HCT116 (cell line): ENCODE results near the gene TCF12. TPM values are rescaled to one million over a fixed set of nuclear protein-coding genes. Genes with fewer than 3 reads are reported as not detected.

Experiments
- ATAC-seq: fragments of 200-7000 bp; cut with Tn5 transposase; 2 replicates; pipeline ENCODE4 v1.9.1; 2020; ENCODE audit warnings: mild to moderate bottlenecking, moderate library complexity
- BruUV-seq: library from RNA; stranded (reverse); fragments of 400-500 nt; replicated peaks from 2 replicates; lab custom pipeline; 2021; lab: Mats Ljungman, UMichigan
- CTCF ChIA-PET: fragments of 300-600 bp; sonication (Branson Sonifier 250); formaldehyde crosslinking; loops from one replicate; lab custom pipeline; 2021; ENCODE audit warnings: antibody characterized with exemption; lab: Charles Lee
- POLR2A ChIA-PET: fragments of 300-600, 350-600 bp; sonication (Branson Sonifier 250); formaldehyde crosslinking; loops from one replicate; lab custom pipeline; 2021; ENCODE audit warnings: antibody characterized with exemption; lab: Charles Lee
- RAD21 ChIA-PET, 2 experiments: fragments of 300-600 bp; sonication (Branson Sonifier 250); formaldehyde crosslinking; loops; one replicate each; lab custom pipeline; 2023; ENCODE audit warnings: low total read pairs in 2 of 2; ENCODE audit not compliant: uncharacterized antibody in 2 of 2, unreplicated experiment in 2 of 2, low non-redundant PET in 1 of 2; lab: Charles Lee
- DNase-seq: peaks from one replicate; pipeline ENCODE4 v3.0.0-alpha.2; 2010; ENCODE audit warnings: low read depth, low spot score
- H2AFZ ChIP-seq: fragments of 200-600 bp; shearing (Covaris generic), sonication (generic); 2 replicates; pipeline ENCODE4 v1.6.1; 2017; ENCODE audit warnings: low read depth, mixed run types, mixed read lengths, antibody characterized with exemption, low read length; ENCODE audit not compliant: poor library complexity, severe bottlenecking
- H3K27ac ChIP-seq: 2 replicates; pipeline ENCODE4 v1.5.1; 2012; ENCODE audit warnings: low read depth, low read length
- H3K27me3 ChIP-seq: fragments of 200-600 bp; sonication (generic); 2 replicates; pipeline ENCODE4 v1.6.1; 2016; ENCODE audit warnings: mixed run types, low read length, mixed read lengths; ENCODE audit not compliant: insufficient read depth
- H3K36me3 ChIP-seq, 2 experiments: fragments of 200-500 bp in 1 of 2; fragments of 200-600 bp in 1 of 2; sonication (Bioruptor generic) in 1 of 2; sonication (generic) in 1 of 2; 2 replicates each; pipeline versions ENCODE4 v1.5.1 to v1.6.1; 2014 to 2016; ENCODE audit warnings: low read length in 2 of 2, inconsistent platforms in 1 of 2, mixed read lengths in 1 of 2, mixed run types in 1 of 2; ENCODE audit not compliant: insufficient read depth in 2 of 2, control insufficient read depth in 1 of 2
- H3K4me1 ChIP-seq, 2 experiments: fragments of 200-600 bp in 1 of 2; sonication (generic) in 1 of 2; 2 replicates each; pipeline versions ENCODE4 v1.5.1 to v1.6.1; 2012 to 2017; ENCODE audit warnings: low read length in 2 of 2, inconsistent platforms in 1 of 2, mild to moderate bottlenecking in 1 of 2, mixed read lengths in 1 of 2, mixed run types in 1 of 2, moderate library complexity in 1 of 2; ENCODE audit not compliant: insufficient read depth in 2 of 2, control insufficient read depth in 1 of 2
- H3K4me2 ChIP-seq: fragments of 200-600 bp; sonication (generic); 2 replicates; pipeline ENCODE4 v1.6.1; 2017; ENCODE audit warnings: mixed run types, low read length, mixed read lengths
- H3K4me3 ChIP-seq, 2 experiments: fragments of 200-600 bp in 1 of 2; sonication (generic) in 1 of 2; replicated peaks in 1 of 2; 2 replicates each; pipeline ENCODE4 v1.5.1; 2011 to 2016; ENCODE audit warnings: low read length in 2 of 2, control low read depth in 1 of 2, low read depth in 1 of 2, mild to moderate bottlenecking in 1 of 2, mixed read lengths in 1 of 2, mixed run types in 1 of 2
- H3K79me2 ChIP-seq: fragments of 200-600 bp; sonication (generic); 2 replicates; pipeline ENCODE4 v1.6.1; 2017; ENCODE audit warnings: mild to moderate bottlenecking, mixed run types, low read length, moderate library complexity, mixed read lengths; ENCODE audit not compliant: insufficient read depth
- H3K9ac ChIP-seq: fragments of 200-600 bp; sonication (generic); 2 replicates; pipeline ENCODE4 v1.6.1; 2016; ENCODE audit warnings: low read length, mixed read lengths
- H3K9me2 ChIP-seq: fragments of 200-600 bp; sonication (generic), shearing (Covaris generic); 2 replicates; pipeline ENCODE4 v1.6.1; 2017; ENCODE audit warnings: mixed run types, mild to moderate bottlenecking, moderate library complexity; ENCODE audit not compliant: insufficient read depth
- H3K9me3 ChIP-seq, 2 experiments: fragments of 200-500 bp in 1 of 2; fragments of 200-600 bp in 1 of 2; sonication (Bioruptor generic) in 1 of 2; sonication (generic) in 1 of 2; 2 replicates each; pipeline ENCODE4 v1.6.1; 2014 to 2017; ENCODE audit warnings: low read length in 2 of 2, mixed read lengths in 2 of 2, inconsistent platforms in 1 of 2, low read depth in 1 of 2, mild to moderate bottlenecking in 1 of 2, mixed run types in 1 of 2, moderate library complexity in 1 of 2; ENCODE audit not compliant: control insufficient read depth in 1 of 2, insufficient read depth in 1 of 2
- H4K20me1 ChIP-seq: fragments of 200-600 bp; sonication (generic), shearing (Covaris generic); 2 replicates; pipeline ENCODE4 v1.6.1; 2017; ENCODE audit warnings: mixed run types, mild to moderate bottlenecking, moderate library complexity; ENCODE audit not compliant: insufficient read depth
- CBX3 ChIP-seq: IDR thresholded peaks from 2 replicates; pipeline ENCODE4 v1.6.1; 2012; ENCODE audit warnings: low read depth
- CTCF ChIP-seq, 3 experiments: fragments of 200-600 bp in 1 of 3; sonication (generic) in 1 of 3; IDR thresholded peaks in 2 of 3; conservative IDR thresholded peaks in 1 of 3; 2 replicates each; pipeline ENCODE4 v1.5.1; 2012 to 2017; ENCODE audit warnings: low read depth in 2 of 3, low read length in 2 of 3, antibody characterized with exemption in 1 of 3, borderline replicate concordance in 1 of 3, control low read depth in 1 of 3, mild to moderate bottlenecking in 1 of 3, mixed read lengths in 1 of 3, mixed run types in 1 of 3, moderate library complexity in 1 of 3; ENCODE audit not compliant: insufficient read depth in 1 of 3
- ELF1 ChIP-seq: IDR thresholded peaks from 2 replicates; pipeline ENCODE4 v1.6.1; 2012; ENCODE audit warnings: low read depth, borderline replicate concordance
- FOSL1 ChIP-seq: IDR thresholded peaks from 2 replicates; pipeline ENCODE4 v1.6.1; 2012; ENCODE audit warnings: low read depth
- JUND ChIP-seq: IDR thresholded peaks from 2 replicates; pipeline ENCODE4 v1.6.1; 2012
- POLR2AphosphoS5 ChIP-seq: IDR thresholded peaks from 2 replicates; pipeline ENCODE4 v1.6.1; 2011; ENCODE audit warnings: mild to moderate bottlenecking, low read depth, low read length, moderate library complexity
- RAD21 ChIP-seq: IDR thresholded peaks from 2 replicates; pipeline ENCODE4 v1.6.1; 2012; ENCODE audit warnings: low read depth, mild to moderate bottlenecking
- SIN3A ChIP-seq: IDR thresholded peaks from 2 replicates; pipeline ENCODE4 v1.6.1; 2012; ENCODE audit warnings: low read depth
- SP1 ChIP-seq: IDR thresholded peaks from 2 replicates; pipeline ENCODE4 v1.6.1; 2012; ENCODE audit warnings: low read depth
- SRF ChIP-seq: IDR thresholded peaks from 2 replicates; pipeline ENCODE4 v1.6.1; 2012; ENCODE audit warnings: low read depth
- TCF7L2 ChIP-seq: IDR thresholded peaks from 2 replicates; pipeline ENCODE4 v1.7.0; 2011; ENCODE audit warnings: borderline replicate concordance, inconsistent platforms; ENCODE audit not compliant: insufficient read depth, insufficient read length; ENCODE audit errors: extremely low read depth
- YY1 ChIP-seq: IDR thresholded peaks from 2 replicates; pipeline ENCODE4 v1.6.1; 2011; ENCODE audit warnings: low read length, low read depth, moderate library complexity, mild to moderate bottlenecking; ENCODE audit not compliant: insufficient replicate concordance; ENCODE audit errors: extremely low read depth
- ZBTB33 ChIP-seq: IDR thresholded peaks from 2 replicates; pipeline ENCODE4 v1.6.1; 2011; ENCODE audit warnings: mild to moderate bottlenecking, low read length, moderate library complexity; ENCODE audit not compliant: insufficient replicate concordance; ENCODE audit errors: extremely low read depth
- ZFX ChIP-seq: fragments of 450-650 bp; IDR thresholded peaks from 2 replicates; pipeline ENCODE4 v1.6.1; 2017
- intact Hi-C: fragments of 100-400 bp; cut with micrococcal nuclease; formaldehyde crosslinking; loops from 2 replicates; pipeline ENCODE4 v1.10.0; 2022
- total RNA-seq: library from RNA; stranded (reverse); gene quantifications from one replicate; pipeline ENCODE4 v1.2.1, GENCODE V29; 2021; ENCODE audit not compliant: unreplicated experiment
- TF ChIP-seq, protein P1 (sequence below): IDR thresholded peaks from 2 replicates; pipeline ENCODE4 v1.6.1; 2012

TCF12 gene
- total RNA-seq, 1 experiment from 2014 or later = 71.6 TPM

DNA sequence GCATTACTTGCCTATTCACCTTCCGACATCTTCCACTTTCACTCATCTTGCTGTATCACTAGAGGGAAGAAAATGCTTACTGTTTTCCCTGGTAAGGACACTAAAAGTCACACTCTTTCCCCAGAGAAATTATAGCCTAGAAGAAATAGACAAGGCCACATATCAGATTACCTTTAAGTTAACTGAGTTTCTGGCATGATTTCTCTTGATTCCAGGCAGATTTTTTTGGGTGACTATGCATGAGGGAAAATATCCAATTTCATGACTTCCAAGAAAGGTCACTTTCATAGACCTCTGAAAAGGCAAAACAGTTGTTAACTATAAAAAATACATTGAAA, 30.3 kb downstream of the TCF12 start:
- ChIA-PET RAD21 (no interaction called here), CTCF (no interaction called here)
- TF ChIP-seq SRF (no peak), ELF1 (no peak), TCF7L2 (no peak), ZBTB33 (no peak), YY1 (no peak), SP1 (no peak)
- TF ChIP-seq, all 23 proteins: peak for 0
- BruUV-seq = no TSS peak
- no peak overlapping the region for H3K4me3 ChIP-seq
- H3K9ac ChIP-seq = no peak overlapping the region
- H3K4me1 ChIP-seq = no peaks in the 10 kb centered on the region
- no peak for DNase-seq
- no peak overlapping the region for H2AFZ ChIP-seq
- H3K9me2 ChIP-seq = no peaks in the 10 kb centered on the region
- H3K4me2 ChIP-seq = no peak overlapping the region
- H4K20me1 ChIP-seq = peaks cover 5% of the 10 kb centered on the region; the same call in 1 of the 2 replicates
- H3K79me2 ChIP-seq = peaks cover 95% of the 10 kb centered on the region
- H3K36me3 ChIP-seq = no peaks in the 10 kb centered on the region
- H3K9me3 ChIP-seq = peaks cover 0 to 6% of the 10 kb centered on the region in 2 experiments; a peak in 1 of 4 replicates
- POLR2A ChIA-PET = no interaction called here
- no peak overlapping the region for H3K27ac ChIP-seq
- no peaks in the 10 kb centered on the region for H3K27me3 ChIP-seq
- intact Hi-C loops = no loop called here
- ATAC-seq = no peak

DNA sequence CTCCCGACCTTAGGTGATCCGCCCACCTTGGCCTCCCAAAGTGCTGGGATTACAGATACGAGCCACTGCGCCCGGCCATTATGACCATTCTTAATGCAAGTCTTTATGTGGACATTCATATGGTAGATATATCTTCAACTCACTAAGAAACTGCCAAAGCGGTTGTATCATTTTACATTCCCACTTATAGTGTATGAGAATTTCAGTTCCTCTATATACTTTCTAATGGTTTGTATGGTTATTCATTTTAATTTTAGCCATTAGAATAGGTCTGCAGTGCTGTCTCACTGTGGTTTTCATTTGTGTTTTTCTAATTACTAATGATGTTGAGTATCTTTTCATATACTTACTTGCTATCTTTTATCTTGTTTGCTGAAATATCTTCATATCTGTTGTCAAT, 32.5 kb downstream of the TCF12 start:
- Histone ChIP-seq H3K27me3 (no peaks in the 10 kb centered on the region), H3K27ac (no peak overlapping the region), H3K36me3 (no peaks in the 10 kb centered on the region), H4K20me1 (peaks cover 5% of the 10 kb centered on the region; the same call in 1 of the 2 replicates), H2AFZ (no peak overlapping the region), H3K4me3 (no peak overlapping the region), H3K9me3 (peaks cover 0 to under 1% of the 10 kb centered on the region in 2 experiments; a peak in 1 of 4 replicates), H3K4me2 (no peak overlapping the region), H3K4me1 (no peaks in the 10 kb centered on the region), H3K79me2 (peaks cover 86% of the 10 kb centered on the region), H3K9me2 (no peaks in the 10 kb centered on the region), H3K9ac (no peak overlapping the region)
- ChIA-PET CTCF (no interaction called here), RAD21 (no interaction called here), POLR2A (no interaction called here)
- ATAC-seq = no peak
- no peak for DNase-seq
- no TSS peak for BruUV-seq
- intact Hi-C loops = no loop called here
- TF ChIP-seq SIN3A = no peak
- no peak for TF ChIP-seq CBX3
- no peak for TF ChIP-seq POLR2AphosphoS5
- TF ChIP-seq RAD21 = no peak
- TF ChIP-seq ZFX = no peak
- no peak for TF ChIP-seq CTCF (IDR thresholded peaks at IDR 0.05 in 2 of 3, conservative IDR thresholded peaks at IDR 0.05 in 1 of 3; ENCODE audit: borderline replicate concordance in 1 of 3, insufficient read depth in 1 of 3, low read depth in 2 of 3, low read length in 2 of 3)
- TF ChIP-seq JUND = no peak
- no peak for TF ChIP-seq FOSL1
- TF ChIP-seq, protein P1, sequence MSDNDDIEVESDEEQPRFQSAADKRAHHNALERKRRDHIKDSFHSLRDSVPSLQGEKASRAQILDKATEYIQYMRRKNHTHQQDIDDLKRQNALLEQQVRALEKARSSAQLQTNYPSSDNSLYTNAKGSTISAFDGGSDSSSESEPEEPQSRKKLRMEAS = no peak
